HK-2 (cell line): ENCODE data around the gene FUBP3.
A peak's percentile ranks its signal among the peaks of the same experiment; 100 is the strongest.

ENCODE experiments used
- DNase-seq: peaks from one replicate; pipeline ENCODE4 v3.0.0-alpha.2; 2018; ENCODE audit not compliant: unreplicated experiment

The FUBP3 gene

DNA sequence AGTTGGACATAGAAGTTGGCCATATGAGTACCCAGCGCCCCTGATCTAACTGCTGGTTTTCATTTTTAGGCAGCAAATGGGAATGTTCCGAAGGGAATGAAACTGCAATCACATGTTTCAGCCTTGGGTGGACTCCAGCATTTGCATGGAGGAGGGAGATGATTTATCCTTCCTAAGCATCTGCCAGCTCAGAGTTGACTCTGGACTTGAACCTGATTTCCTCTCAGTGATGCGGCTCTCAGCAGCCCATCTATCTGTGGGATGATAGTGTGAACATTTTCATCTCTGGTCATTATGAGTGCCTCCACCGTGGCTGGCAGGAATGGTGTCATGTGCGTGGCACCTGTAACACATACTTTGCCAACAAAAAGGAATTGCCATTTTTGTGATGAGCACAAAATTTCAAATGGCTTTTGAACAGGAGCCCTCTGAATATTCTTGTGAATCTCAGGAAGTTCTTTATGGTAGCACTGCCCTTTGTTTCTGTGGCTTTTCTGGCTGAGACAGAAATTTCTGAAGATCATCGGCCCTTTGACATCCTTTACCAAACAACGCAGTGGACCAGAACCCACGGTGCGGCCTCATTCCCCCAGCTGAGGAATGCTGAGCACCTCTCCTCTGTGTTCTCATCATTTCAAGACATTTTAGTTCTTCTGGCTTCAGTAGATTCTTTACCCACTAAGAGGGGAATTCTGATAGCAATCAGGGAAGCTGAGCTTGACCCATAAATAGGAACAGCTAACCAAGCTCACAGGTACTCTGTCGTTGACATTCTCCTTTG lies 28.5 kb downstream of the FUBP3 start:
- DNase-seq: peak; percentile 17

GRCh38 chr9:130608554-130609134 lies 29.3 kb downstream of the FUBP3 start:
- no peak for DNase-seq

- no peak for DNase-seq
Observed at GRCh38 chr9:130609163-130609562, 29.8 kb downstream of the FUBP3 start.

GRCh38 chr9:130610862-130611707 lies 31.7 kb downstream of the FUBP3 start:
- DNase-seq: no peak

GRCh38 chr9:130616451-130616850 lies 37.1 kb downstream of the FUBP3 start:
- no peak for DNase-seq

DNA sequence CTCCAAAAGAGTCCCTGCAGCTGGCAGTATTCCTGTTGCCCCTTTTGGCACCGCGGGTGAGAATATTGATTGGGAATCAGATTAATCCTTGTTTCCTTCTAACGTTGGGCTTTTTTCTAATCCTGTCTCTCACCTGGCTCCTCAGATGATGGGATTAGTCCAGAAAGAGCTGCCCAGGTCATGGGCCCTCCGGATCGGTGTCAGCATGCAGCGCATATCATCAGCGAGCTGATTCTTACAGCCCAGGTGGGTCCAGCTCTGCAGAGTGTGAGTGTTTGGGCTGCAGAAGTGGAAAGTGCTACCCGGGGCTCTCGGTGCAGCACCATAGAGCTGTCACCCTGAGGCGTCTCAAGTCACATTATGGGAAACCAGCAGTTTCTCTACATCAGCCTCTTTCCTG lies 44.1 kb downstream of the FUBP3 start:
- no peak for DNase-seq

DNA sequence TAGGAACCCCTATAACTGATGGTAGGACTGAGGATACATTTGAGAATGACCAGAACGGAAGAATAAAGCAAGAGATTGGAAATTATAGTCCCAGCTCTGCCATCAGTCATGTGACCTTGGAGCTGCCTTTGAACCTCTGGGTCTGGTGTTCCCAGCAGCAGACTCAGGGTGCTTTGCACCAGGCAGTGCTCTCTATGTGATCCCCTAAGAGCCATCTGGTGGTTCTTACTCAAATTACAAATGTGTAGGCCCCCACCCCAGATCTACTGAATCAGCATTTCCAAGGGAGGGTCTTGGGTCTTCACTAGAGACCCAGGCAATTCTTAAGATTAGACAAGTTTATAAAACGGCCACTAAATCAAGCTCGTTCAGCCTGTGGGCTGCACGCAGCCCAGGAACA lies 44.8 kb downstream of the FUBP3 start:
- no peak for DNase-seq

DNA sequence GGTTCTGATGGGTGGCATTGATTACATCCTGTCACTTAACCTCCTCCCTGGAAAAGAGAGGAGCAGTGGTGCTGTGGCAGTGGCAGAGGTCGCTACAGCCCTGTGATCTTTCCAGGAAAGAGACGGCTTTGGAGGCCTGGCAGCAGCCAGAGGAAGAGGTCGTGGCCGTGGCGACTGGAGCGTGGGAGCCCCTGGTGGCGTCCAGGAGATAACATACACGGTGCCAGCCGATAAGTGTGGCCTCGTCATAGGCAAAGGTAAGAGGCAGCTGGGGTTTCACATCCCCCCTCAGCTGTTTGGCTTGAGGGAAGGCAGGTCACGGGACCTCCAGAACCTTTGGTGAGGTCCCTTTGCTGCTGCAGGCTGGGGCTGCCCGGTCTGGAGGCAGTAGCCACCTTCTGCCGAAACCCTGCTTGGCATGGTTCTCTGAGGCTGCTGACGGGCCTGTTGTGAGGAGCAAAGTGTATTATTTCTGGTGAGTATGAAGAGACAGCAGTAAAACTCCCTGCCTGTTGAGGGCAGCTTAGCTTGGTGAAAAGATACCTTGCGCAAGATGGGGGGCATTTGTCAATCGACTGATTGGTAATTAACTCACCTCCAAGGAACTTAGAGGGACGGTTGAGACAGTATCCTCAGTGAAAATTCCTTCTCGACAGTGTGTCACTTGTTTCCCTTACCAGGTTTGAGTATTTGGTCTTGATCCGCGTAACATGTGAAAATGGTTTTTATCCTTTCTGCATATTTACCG lies 47.0 kb downstream of the FUBP3 start:
- no peak for DNase-seq

DNA sequence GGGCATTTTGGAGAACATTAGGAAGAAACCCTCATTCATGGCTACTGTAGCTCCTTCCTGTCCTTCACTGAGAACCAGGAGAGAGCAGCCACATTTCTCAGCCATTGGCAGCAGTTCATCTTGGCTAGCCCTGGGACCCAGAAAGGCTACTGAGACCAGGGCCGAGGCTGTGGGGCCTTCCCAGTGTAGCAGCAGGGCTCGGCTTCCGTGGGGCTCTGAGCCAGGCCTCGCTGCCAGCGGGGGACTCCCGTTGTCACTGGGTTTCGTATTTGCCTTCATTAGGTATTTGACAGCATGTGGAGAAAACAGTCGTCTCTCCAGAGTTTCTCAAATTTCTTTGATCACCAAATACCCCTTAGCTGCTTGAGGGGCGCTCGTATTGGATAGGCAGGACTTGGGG lies 47.7 kb downstream of the FUBP3 start:
- no peak for DNase-seq

DNA sequence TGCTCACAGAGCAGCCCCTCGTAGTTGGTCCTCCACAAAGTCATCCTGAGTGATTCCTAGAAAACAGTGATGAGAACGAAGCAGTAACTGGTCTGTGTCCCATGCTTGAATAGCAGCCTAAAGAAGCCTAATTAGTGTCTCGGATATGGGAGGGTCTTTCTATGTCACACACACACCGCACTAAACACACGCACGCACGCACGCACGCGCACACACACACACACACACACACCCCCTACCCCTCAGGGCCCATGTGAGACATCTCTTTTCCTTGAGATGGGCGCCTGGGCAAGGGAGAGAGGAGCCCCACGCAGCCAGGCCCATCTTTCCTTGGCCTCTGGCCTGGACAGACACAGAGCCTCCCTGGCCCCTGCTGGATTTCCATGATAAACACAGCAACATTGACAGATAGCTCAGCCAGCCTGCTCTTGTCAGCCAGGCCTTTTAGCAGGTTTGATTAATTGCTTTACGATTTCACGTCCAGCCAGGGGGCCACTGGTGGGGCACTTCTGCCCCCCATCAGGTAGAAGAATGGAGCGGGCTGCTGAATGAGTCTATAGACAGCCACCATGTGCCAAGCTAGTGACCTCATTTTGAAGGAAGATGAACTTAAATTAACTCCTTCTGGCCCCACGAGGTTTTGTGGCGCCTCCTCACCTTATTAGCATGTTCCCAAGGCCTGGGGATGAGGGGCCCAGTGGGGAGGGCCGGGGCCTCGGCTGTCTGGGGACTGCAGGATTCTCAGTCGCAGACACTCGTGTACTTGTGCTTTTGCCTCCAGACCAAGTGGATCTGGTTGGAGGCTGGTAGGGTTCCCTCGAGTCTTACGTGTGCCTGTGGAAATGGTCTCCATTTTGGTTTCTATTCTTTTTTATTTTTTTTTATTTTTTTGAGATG lies 48.8 kb downstream of the FUBP3 start:
- DNase-seq: no peak

DNA sequence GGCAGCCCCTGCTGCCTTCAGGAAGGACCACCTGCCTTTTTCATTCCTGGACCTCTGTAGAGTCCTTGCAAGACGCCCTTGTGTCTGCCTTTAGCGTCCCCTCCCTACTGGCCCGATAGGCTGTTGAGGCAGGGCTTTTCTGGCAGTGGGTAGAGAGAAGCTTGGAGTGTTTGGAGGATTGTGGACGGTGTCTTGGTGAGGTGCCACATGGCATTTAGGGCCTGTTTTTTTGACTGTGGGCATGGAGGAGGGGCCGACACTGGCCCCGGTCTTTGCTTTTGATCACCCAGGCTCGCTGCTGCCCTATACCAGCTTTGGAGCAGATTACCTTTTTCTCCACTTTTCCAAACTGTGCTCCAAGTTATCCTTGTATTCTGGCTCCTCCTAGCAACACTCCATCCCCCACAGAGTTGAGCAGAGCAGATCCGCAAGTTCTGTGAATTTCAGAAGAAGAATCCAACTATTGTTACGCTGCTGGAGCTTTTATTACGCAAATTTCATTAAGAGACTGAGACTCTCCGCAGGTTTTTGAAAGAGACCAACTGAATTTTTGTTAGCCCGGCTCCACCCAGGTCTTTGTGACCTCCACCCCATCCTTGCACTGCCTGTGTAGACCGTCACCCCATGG lies 50.2 kb downstream of the FUBP3 start:
- no peak for DNase-seq

- DNase-seq: no peak
Observed at GRCh38 chr9:130630071-130630450, 50.7 kb downstream of the FUBP3 start.

DNA sequence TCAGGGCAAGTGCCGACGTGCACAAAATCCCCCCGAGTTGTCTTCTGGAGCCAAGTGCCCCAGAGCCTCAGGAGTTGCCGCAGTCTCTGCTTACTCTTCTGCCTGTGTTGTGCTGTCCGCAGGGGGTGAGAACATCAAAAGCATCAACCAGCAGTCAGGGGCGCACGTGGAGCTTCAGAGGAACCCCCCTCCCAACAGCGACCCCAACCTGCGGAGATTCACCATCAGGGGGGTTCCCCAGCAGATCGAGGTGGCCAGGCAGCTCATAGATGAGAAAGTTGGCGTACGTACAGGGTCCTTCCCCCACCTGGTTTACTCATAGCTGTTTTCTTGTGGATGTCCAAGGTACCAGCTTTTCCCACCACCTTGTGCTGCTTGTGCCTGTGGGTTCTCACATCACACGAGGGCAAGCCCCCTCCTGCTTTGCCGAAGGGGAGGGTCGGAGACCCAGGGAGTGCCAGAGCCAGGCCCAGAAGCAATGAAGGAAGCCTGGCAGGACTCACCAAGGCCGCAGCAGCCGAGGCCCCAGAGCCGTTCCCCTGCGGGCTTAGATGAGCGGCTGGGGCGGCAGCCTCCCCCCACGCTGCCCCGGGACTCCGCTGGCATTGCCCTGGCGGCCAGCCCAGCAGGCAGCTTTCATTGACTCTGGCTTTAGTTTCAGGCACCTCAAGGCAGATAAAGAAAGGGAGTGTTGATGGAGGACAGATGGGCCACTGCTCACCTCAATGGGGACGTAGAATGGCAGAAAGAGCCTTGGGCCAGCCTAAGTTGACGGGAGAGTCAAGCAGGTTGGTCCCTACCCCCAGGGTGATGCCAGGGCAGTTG lies 51.3 kb downstream of the FUBP3 start:
- no peak for DNase-seq

GRCh38 chr9:130631331-130632080 lies 52.1 kb downstream of the FUBP3 start:
- DNase-seq: no peak

DNA sequence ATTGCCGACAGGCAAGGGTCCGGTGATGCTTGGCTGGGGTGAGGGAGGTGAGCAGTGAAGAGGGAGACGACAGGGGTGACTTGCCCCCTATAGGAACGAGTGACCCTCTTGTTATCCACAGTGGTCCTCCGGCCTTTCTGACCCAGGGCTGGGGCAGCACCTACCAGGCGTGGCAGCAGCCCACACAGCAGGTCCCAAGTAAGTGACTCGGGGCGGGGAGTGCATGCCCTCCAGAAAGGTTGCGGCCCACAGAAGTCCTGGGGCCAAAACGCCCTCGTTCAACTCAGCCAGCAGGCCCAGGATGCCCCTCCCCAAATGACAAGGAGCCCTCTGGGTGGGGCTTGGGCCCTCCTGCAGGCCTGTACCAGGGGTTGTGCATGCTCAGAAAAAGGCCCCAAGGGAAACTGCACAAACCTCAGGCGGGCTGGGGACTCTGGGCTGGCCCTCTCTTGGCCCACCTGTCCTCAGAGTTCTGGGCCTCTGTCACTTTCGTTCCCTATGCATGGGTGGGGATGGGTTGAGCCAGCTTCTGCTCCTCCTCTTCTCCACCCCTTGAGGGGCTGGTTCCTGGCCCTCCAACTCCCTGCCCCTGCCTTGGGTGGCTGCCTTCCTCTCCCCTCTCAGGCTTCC lies 52.8 kb downstream of the FUBP3 start:
- no peak for DNase-seq

- no peak for DNase-seq
Observed at GRCh38 chr9:130632841-130633240, 53.5 kb downstream of the FUBP3 start.

- no peak for DNase-seq
Observed at GRCh38 chr9:130633336-130634190, 54.2 kb downstream of the FUBP3 start.
